Nephron progenitor cell (in vitro differentiated cells): ENCODE data around the gene MISP.

ENCODE experiments used
- DNase-seq: peaks from one replicate; pipeline ENCODE4 v3.0.0; 2021
- H3K27ac Mint-ChIP-seq: 2 replicates; pipeline ENCODE4 v1.8.0; 2021; ENCODE audit warnings: mild to moderate bottlenecking, moderate library complexity, mixed read lengths
- H3K27me3 Mint-ChIP-seq: 2 replicates; pipeline ENCODE4 v1.8.0; 2021; ENCODE audit warnings: mild to moderate bottlenecking, low read depth, mixed read lengths; ENCODE audit not compliant: poor library complexity
- H3K36me3 Mint-ChIP-seq: 2 replicates; pipeline ENCODE4 v1.8.0; 2021; ENCODE audit warnings: low read depth, mixed read lengths
- H3K4me1 Mint-ChIP-seq: 2 replicates; pipeline ENCODE4 v1.8.0; 2021; ENCODE audit warnings: mixed read lengths
- H3K4me3 Mint-ChIP-seq: 2 replicates; pipeline ENCODE4 v1.8.0; 2021; ENCODE audit warnings: mild to moderate bottlenecking, moderate library complexity, mixed read lengths
- H3K9me3 Mint-ChIP-seq: 2 replicates; pipeline ENCODE4 v1.8.0; 2021; ENCODE audit warnings: mild to moderate bottlenecking, moderate library complexity, mixed read lengths
- CTCF ChIP-seq: fragments of 200-600 bp; sonication (generic); IDR thresholded peaks from 2 replicates; pipeline ENCODE4 v1.5.0; 2021; ENCODE audit warnings: antibody characterized with exemption

MISP gene

GRCh38 chr19:729965-730668 is 20.8 kb upstream of the MISP start:
- Mint-ChIP-seq H3K27ac (no peak overlapping the region), H3K27me3 (peaks cover 7% of the 10 kb centered on the region), H3K36me3 (peaks cover 23% of the 10 kb centered on the region), H3K4me1 (peaks cover 4% of the 10 kb centered on the region), H3K4me3 (no peak overlapping the region), H3K9me3 (no peaks in the 10 kb centered on the region)
- no peak for TF ChIP-seq CTCF
- DNase-seq: no peak

GRCh38 chr19:731000-731399 is 19.9 kb upstream of the MISP start:
- DNase-seq: no peak
- no peak overlapping the region for H3K27ac Mint-ChIP-seq
- peaks cover 4% of the 10 kb centered on the region for H3K4me1 Mint-ChIP-seq
- H3K9me3 Mint-ChIP-seq: no peaks in the 10 kb centered on the region
- H3K27me3 Mint-ChIP-seq: peaks cover 7% of the 10 kb centered on the region
- no peak overlapping the region for H3K4me3 Mint-ChIP-seq
- TF ChIP-seq CTCF: no peak
- H3K36me3 Mint-ChIP-seq: peaks cover 23% of the 10 kb centered on the region

GRCh38 chr19:732148-733069 is 18.5 kb upstream of the MISP start:
- no peak for DNase-seq
- H3K4me3 Mint-ChIP-seq: no peak overlapping the region
- no peak for TF ChIP-seq CTCF
- peaks cover 15% of the 10 kb centered on the region for H3K36me3 Mint-ChIP-seq
- no peak overlapping the region for H3K27ac Mint-ChIP-seq
- peaks cover 7% of the 10 kb centered on the region for H3K27me3 Mint-ChIP-seq
- peaks cover 4% of the 10 kb centered on the region for H3K4me1 Mint-ChIP-seq
- H3K9me3 Mint-ChIP-seq: no peaks in the 10 kb centered on the region

GRCh38 chr19:734716-735115 is 16.2 kb upstream of the MISP start:
- no peak overlapping the region for H3K4me3 Mint-ChIP-seq
- H3K36me3 Mint-ChIP-seq: peaks cover 15% of the 10 kb centered on the region
- no peak for DNase-seq
- peaks cover 7% of the 10 kb centered on the region for H3K27me3 Mint-ChIP-seq
- H3K27ac Mint-ChIP-seq: no peak overlapping the region
- no peaks in the 10 kb centered on the region for H3K9me3 Mint-ChIP-seq
- no peak for TF ChIP-seq CTCF
- H3K4me1 Mint-ChIP-seq: peaks cover 4% of the 10 kb centered on the region

- H3K4me1 Mint-ChIP-seq: peaks cover 4% of the 10 kb centered on the region
- H3K9me3 Mint-ChIP-seq: no peaks in the 10 kb centered on the region
- no peak overlapping the region for H3K4me3 Mint-ChIP-seq
- no peak for DNase-seq
- H3K27ac Mint-ChIP-seq: no peak overlapping the region
- peaks cover 15% of the 10 kb centered on the region for H3K36me3 Mint-ChIP-seq
- H3K27me3 Mint-ChIP-seq: peaks cover 7% of the 10 kb centered on the region
- no peak for TF ChIP-seq CTCF
These were observed 14.8 kb upstream of the MISP start for GRCh38 chr19:736125-736524.
